HG03439 (cell line): ENCODE results near the gene FOXC1.

Experiments
- ATAC-seq: cut with Tn5 transposase; IDR thresholded peaks from one replicate; pipeline ENCODE4 v1.9.1; 2021; ENCODE audit warnings: mild to moderate bottlenecking, moderate library complexity; ENCODE audit not compliant: unreplicated experiment

Gene FOXC1

GRCh38 chr6:1584146-1584545 lies 25.6 kb upstream of the FOXC1 start:
- no peak for ATAC-seq

GRCh38 chr6:1584996-1585668 lies 24.6 kb upstream of the FOXC1 start:
- no peak for ATAC-seq

GRCh38 chr6:1585669-1586049 lies 24.1 kb upstream of the FOXC1 start:
- no peak for ATAC-seq

- ATAC-seq: no peak
These were observed 23.5 kb upstream of the FOXC1 start for GRCh38 chr6:1586256-1586655.

GRCh38 chr6:1586861-1587450 lies 22.8 kb upstream of the FOXC1 start:
- no peak for ATAC-seq

- no peak for ATAC-seq
These were observed 22.2 kb upstream of the FOXC1 start for GRCh38 chr6:1587546-1587945.

- no peak for ATAC-seq
These were observed 21.7 kb upstream of the FOXC1 start for GRCh38 chr6:1587977-1588376.

GRCh38 chr6:1589208-1589607 lies 20.5 kb upstream of the FOXC1 start:
- ATAC-seq: no peak

- ATAC-seq: no peak
These were observed 19.1 kb upstream of the FOXC1 start for GRCh38 chr6:1590580-1590979.

- no peak for ATAC-seq
These were observed 18.5 kb upstream of the FOXC1 start for GRCh38 chr6:1591243-1591642.

GRCh38 chr6:1591926-1592325 lies 17.8 kb upstream of the FOXC1 start:
- no peak for ATAC-seq

GRCh38 chr6:1592852-1593251 lies 16.9 kb upstream of the FOXC1 start:
- no peak for ATAC-seq

GRCh38 chr6:1593286-1593957 lies 16.3 kb upstream of the FOXC1 start:
- no peak for ATAC-seq

GRCh38 chr6:1593958-1594314 lies 15.8 kb upstream of the FOXC1 start:
- ATAC-seq: no peak

- no peak for ATAC-seq
These were observed 15.1 kb upstream of the FOXC1 start for GRCh38 chr6:1594445-1595200.

GRCh38 chr6:1595271-1596087 lies 14.2 kb upstream of the FOXC1 start:
- ATAC-seq: no peak

- no peak for ATAC-seq
These were observed 13.4 kb upstream of the FOXC1 start for GRCh38 chr6:1596088-1596852.

GRCh38 chr6:1597121-1597744 lies 12.5 kb upstream of the FOXC1 start:
- ATAC-seq: no peak

GRCh38 chr6:1597924-1598323 lies 11.8 kb upstream of the FOXC1 start:
- ATAC-seq: no peak

GRCh38 chr6:1598433-1598832 lies 11.3 kb upstream of the FOXC1 start:
- ATAC-seq: no peak
